ENCODE measurements around the gene ZRANB1. TPM values are rescaled to one million over a fixed set of nuclear protein-coding genes. Genes with fewer than 3 reads are reported as not detected.

Gene ZRANB1
- total and polyA plus RNA-seq, 2 donors from 2014 or later: 8.9 to 17.5 TPM

GRCh38 chr10:124903111-124903510 is 38.8 kb upstream of the ZRANB1 start:
- no peak overlapping the region for H3K9ac ChIP-seq (ENCODE audit: low read length in 3 of 3)
- no peak overlapping the region for H3K4me3 ChIP-seq (ENCODE audit: low read length in 3 of 3)
- no peak for DNase-seq
- no peak for TF ChIP-seq CTCF (IDR thresholded peaks at IDR 0.05; ENCODE audit: borderline replicate concordance, extremely low read depth, insufficient read depth)
- FAIRE-seq: no peak
- intact Hi-C loops (cut with DNase I): no loop called here
- H3K36me3 ChIP-seq (ENCODE audit: control insufficient read depth in 2 of 3, insufficient read depth in 3 of 3, low read length in 3 of 3): no peaks in the 10 kb centered on the region
- H3K9me3 ChIP-seq (ENCODE audit: control insufficient read depth in 2 of 3, insufficient read depth in 1 of 3, low read length in 3 of 3): no peaks in the 10 kb centered on the region
- no peaks in the 10 kb centered on the region for H3K27me3 ChIP-seq (ENCODE audit: control insufficient read depth, insufficient read depth, low read length)
- no peaks in the 10 kb centered on the region for H3K4me1 ChIP-seq (ENCODE audit: control insufficient read depth in 2 of 3, insufficient read depth in 2 of 3, low read depth in 1 of 3, low read length in 3 of 3)
- H3K27ac ChIP-seq (ENCODE audit: low read depth in 2 of 2, low read length in 2 of 2): no peak overlapping the region

- DNase-seq: no peak
- no peak for FAIRE-seq
- Histone ChIP-seq H3K4me3 (ENCODE audit: low read length in 3 of 3) (no peak overlapping the region), H3K9me3 (ENCODE audit: control insufficient read depth in 2 of 3, insufficient read depth in 1 of 3, low read length in 3 of 3) (no peaks in the 10 kb centered on the region), H3K27me3 (ENCODE audit: control insufficient read depth, insufficient read depth, low read length) (no peaks in the 10 kb centered on the region), H3K4me1 (ENCODE audit: control insufficient read depth in 2 of 3, insufficient read depth in 2 of 3, low read depth in 1 of 3, low read length in 3 of 3) (no peaks in the 10 kb centered on the region), H3K36me3 (ENCODE audit: control insufficient read depth in 2 of 3, insufficient read depth in 3 of 3, low read length in 3 of 3) (no peaks in the 10 kb centered on the region), H3K9ac (ENCODE audit: low read length in 3 of 3) (no peak overlapping the region), H3K27ac (ENCODE audit: low read depth in 2 of 2, low read length in 2 of 2) (no peak overlapping the region)
- intact Hi-C loops (cut with DNase I): no loop called here
- no peak for TF ChIP-seq CTCF (IDR thresholded peaks at IDR 0.05; ENCODE audit: borderline replicate concordance, extremely low read depth, insufficient read depth)
Measured at GRCh38 chr10:124904796-124905195, 37.1 kb upstream of the ZRANB1 start.

- DNase-seq: no peak
- no peak for FAIRE-seq
- Histone ChIP-seq H3K27ac (ENCODE audit: low read depth in 2 of 2, low read length in 2 of 2) (no peak overlapping the region), H3K9ac (ENCODE audit: low read length in 3 of 3) (no peak overlapping the region), H3K27me3 (ENCODE audit: control insufficient read depth, insufficient read depth, low read length) (no peaks in the 10 kb centered on the region), H3K36me3 (ENCODE audit: control insufficient read depth in 2 of 3, insufficient read depth in 3 of 3, low read length in 3 of 3) (no peaks in the 10 kb centered on the region), H3K4me1 (ENCODE audit: control insufficient read depth in 2 of 3, insufficient read depth in 2 of 3, low read depth in 1 of 3, low read length in 3 of 3) (no peaks in the 10 kb centered on the region), H3K9me3 (ENCODE audit: control insufficient read depth in 2 of 3, insufficient read depth in 1 of 3, low read length in 3 of 3) (no peaks in the 10 kb centered on the region), H3K4me3 (ENCODE audit: low read length in 3 of 3) (no peak overlapping the region)
- intact Hi-C loops (cut with DNase I): no loop called here
- no peak for TF ChIP-seq CTCF (IDR thresholded peaks at IDR 0.05; ENCODE audit: borderline replicate concordance, extremely low read depth, insufficient read depth)
Measured at GRCh38 chr10:124906551-124907001, 35.3 kb upstream of the ZRANB1 start.

GRCh38 chr10:124909563-124909962 is 32.4 kb upstream of the ZRANB1 start:
- Histone ChIP-seq H3K9me3 (ENCODE audit: control insufficient read depth in 2 of 3, insufficient read depth in 1 of 3, low read length in 3 of 3) (no peaks in the 10 kb centered on the region), H3K27ac (ENCODE audit: low read depth in 2 of 2, low read length in 2 of 2) (no peak overlapping the region), H3K36me3 (ENCODE audit: control insufficient read depth in 2 of 3, insufficient read depth in 3 of 3, low read length in 3 of 3) (no peaks in the 10 kb centered on the region), H3K4me3 (ENCODE audit: low read length in 3 of 3) (no peak overlapping the region), H3K27me3 (ENCODE audit: control insufficient read depth, insufficient read depth, low read length) (no peaks in the 10 kb centered on the region), H3K9ac (ENCODE audit: low read length in 3 of 3) (no peak overlapping the region), H3K4me1 (ENCODE audit: control insufficient read depth in 2 of 3, insufficient read depth in 2 of 3, low read depth in 1 of 3, low read length in 3 of 3) (no peaks in the 10 kb centered on the region)
- intact Hi-C loops (cut with DNase I): no loop called here
- DNase-seq (no peak), FAIRE-seq (no peak)
- TF ChIP-seq CTCF (IDR thresholded peaks at IDR 0.05; ENCODE audit: borderline replicate concordance, extremely low read depth, insufficient read depth): no peak
